Endodermal cell (in vitro differentiated cells): ENCODE measurements around the gene ACAP1. TPM values are rescaled to one million over a fixed set of nuclear protein-coding genes. Genes with fewer than 3 reads are reported as not detected.
"Not testable (repeated sequence)": the region's sequence is repeated elsewhere in the genome, so short reads cannot be mapped to it uniquely, and the experiment has no call there.

ENCODE experiments used
- DNase-seq: peaks from one replicate; pipeline ENCODE4 v3.0.0-alpha.2; 2017
- H3K27ac ChIP-seq: 2 replicates; pipeline ENCODE4 v1.5.1; 2013; ENCODE audit warnings: mild to moderate bottlenecking, low read depth, low read length, moderate library complexity
- H3K27me3 ChIP-seq: 2 replicates; pipeline ENCODE4 v1.6.1; 2013; ENCODE audit warnings: mild to moderate bottlenecking, low read length, moderate library complexity; ENCODE audit not compliant: insufficient read depth, control insufficient read depth, poor library complexity, severe bottlenecking
- H3K36me3 ChIP-seq: 2 replicates; pipeline ENCODE4 v1.7.0; 2013; ENCODE audit warnings: mild to moderate bottlenecking, low read length, moderate library complexity; ENCODE audit not compliant: control insufficient read depth, insufficient read depth
- H3K4me1 ChIP-seq: one replicate; pipeline ENCODE4 v1.7.0; 2013; ENCODE audit warnings: low read length; ENCODE audit not compliant: control insufficient read depth, insufficient read depth
- H3K4me3 ChIP-seq: 2 replicates; pipeline ENCODE4 v1.5.1; 2013; ENCODE audit warnings: mild to moderate bottlenecking, low read length, moderate library complexity
- H3K9ac ChIP-seq: 2 replicates; pipeline ENCODE4 v1.6.1; 2013; ENCODE audit warnings: mild to moderate bottlenecking, low read length, moderate library complexity; ENCODE audit not compliant: poor library complexity, severe bottlenecking; ENCODE audit errors: extremely low read depth
- H3K9me3 ChIP-seq: 2 replicates; pipeline ENCODE4 v1.6.1; 2013; ENCODE audit warnings: mild to moderate bottlenecking, low read length, moderate library complexity; ENCODE audit not compliant: control insufficient read depth
- H3K27ac Mint-ChIP-seq: 2 replicates; pipeline ENCODE4 v1.8.0; 2020; ENCODE audit warnings: mixed read lengths
- H3K27me3 Mint-ChIP-seq: 2 replicates; pipeline ENCODE4 v1.8.0; 2021; ENCODE audit warnings: mild to moderate bottlenecking, mixed read lengths; ENCODE audit not compliant: insufficient read depth
- H3K36me3 Mint-ChIP-seq: 2 replicates; pipeline ENCODE4 v1.8.0; 2020; ENCODE audit warnings: low read depth, mixed read lengths
- H3K4me1 Mint-ChIP-seq: 2 replicates; pipeline ENCODE4 v1.8.0; 2020; ENCODE audit warnings: mixed read lengths
- H3K4me3 Mint-ChIP-seq: 2 replicates; pipeline ENCODE4 v1.8.0; 2020; ENCODE audit warnings: mild to moderate bottlenecking, moderate library complexity, mixed read lengths
- H3K9me3 Mint-ChIP-seq: 2 replicates; pipeline ENCODE4 v1.8.0; 2020; ENCODE audit warnings: mild to moderate bottlenecking, mixed read lengths
- CTCF ChIP-seq: fragments of 200-600 bp; sonication (generic); conservative IDR thresholded peaks from 2 replicates; pipeline ENCODE4 v1.5.0; 2021; ENCODE audit warnings: antibody characterized with exemption, mild to moderate bottlenecking
- WGBS, 2 experiments: methylation state at CpG; one replicate each; pipeline versions ENCODE4 v1.1.5 to v1.1.7; 2013; ENCODE audit warnings: missing lambda C conversion rate in 2 of 2, mixed read lengths in 1 of 2; ENCODE audit not compliant: insufficient coverage in 1 of 2, insufficient read length in 1 of 2; 5-methylcytosine and 5-hydroxymethylcytosine counted together
- total RNA-seq, 2 donors: library from RNA; stranded (reverse); fragmentation: NEBNext Ultra II Directional in 1 of 2; extraction: Animal tissue kit (Norgen Biotek cat#: 25700) in 1 of 2; gene quantifications; 2 replicates in 1 of 2; 3 replicates in 1 of 2; pipeline ENCODE4 v1.2.1, GENCODE V29; 2021

The ACAP1 gene
- total RNA-seq, 2 donors from 2014 or later, result 4.5 to 8.4 TPM

DNA sequence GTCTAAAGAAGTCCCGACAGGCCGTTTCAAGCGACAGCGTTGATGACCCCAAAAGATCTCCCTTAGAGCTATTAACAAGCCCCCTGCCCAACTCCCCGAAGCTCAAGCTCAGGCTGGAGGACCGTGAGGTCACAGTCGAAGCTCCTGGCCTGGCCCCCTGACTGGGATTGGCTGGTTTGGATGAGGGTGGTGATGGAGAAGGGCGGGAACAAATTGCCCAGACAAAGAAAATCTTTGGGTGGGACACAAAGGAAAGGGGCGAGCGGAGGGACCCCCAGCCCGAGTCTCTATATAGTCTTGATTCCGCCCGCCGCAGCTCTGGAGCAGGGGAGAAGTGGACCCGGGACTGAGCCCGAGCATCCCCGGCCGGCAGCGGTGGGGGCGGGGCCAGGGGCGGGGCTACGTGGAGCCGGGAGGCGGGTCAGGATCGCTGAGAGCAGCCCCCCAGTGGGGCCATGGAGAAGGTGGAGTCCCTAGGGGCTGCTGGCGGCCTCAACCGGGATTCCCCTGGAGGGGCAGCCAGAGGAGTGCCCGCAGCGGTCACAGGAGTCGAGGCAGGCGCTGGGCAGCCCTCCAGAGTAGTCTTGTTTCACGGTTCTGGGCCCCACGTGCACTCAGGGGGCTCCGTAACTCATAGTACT lies 6.2 kb upstream of the ACAP1 start:
- no peak for TF ChIP-seq CTCF
- Histone ChIP-seq H3K27ac (peak overlapping the region; percentile 98), H3K9ac (peak overlapping the region; percentile 71), H3K27me3 (no peaks in the 10 kb centered on the region), H3K9me3 (no peaks in the 10 kb centered on the region), H3K4me3 (peak overlapping the region; percentile 82), H3K4me1 (no peaks in the 10 kb centered on the region), H3K36me3 (peaks cover 7% of the 10 kb centered on the region)
- Mint-ChIP-seq H3K36me3 (peaks cover 5% of the 10 kb centered on the region), H3K4me3 (peak overlapping the region; percentile 81), H3K4me1 (peaks cover 10% of the 10 kb centered on the region), H3K27me3 (no peaks in the 10 kb centered on the region), H3K27ac (peak overlapping the region; percentile 96), H3K9me3 (no peaks in the 10 kb centered on the region)
- peak; percentile 97 for DNase-seq
- WGBS, 2 experiments, result 5 to 11% methylated on average over 15 to 34 of the region's 34 CpGs

DNA sequence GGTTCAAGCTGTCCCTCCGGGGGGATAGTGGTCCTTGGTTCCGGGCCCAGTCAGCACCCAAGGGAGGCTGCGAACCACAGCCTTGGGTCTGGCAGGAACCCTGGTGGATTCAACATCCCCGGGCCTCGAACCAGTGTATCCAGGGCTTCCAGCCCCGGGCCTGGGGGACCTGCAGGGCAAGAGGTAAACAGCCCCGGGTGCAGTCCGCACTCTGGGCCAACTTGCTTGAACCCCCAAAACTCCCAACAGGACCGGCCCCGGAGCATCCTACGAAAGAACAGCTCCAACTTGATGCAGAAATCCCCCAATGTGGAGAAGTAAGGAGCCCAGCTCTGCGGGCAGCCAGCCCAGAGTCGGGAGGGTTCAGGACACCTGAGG lies 5.7 kb upstream of the ACAP1 start:
- Histone ChIP-seq H3K36me3 (peaks cover 6% of the 10 kb centered on the region), H3K9me3 (no peaks in the 10 kb centered on the region), H3K27ac (peak overlapping the region; percentile 98), H3K27me3 (no peaks in the 10 kb centered on the region), H3K9ac (peak overlapping the region; percentile 71), H3K4me1 (no peaks in the 10 kb centered on the region), H3K4me3 (peak overlapping the region; percentile 82)
- TF ChIP-seq CTCF, result no peak
- DNase-seq, result no peak
- Mint-ChIP-seq H3K36me3 (no peaks in the 10 kb centered on the region), H3K4me1 (peaks cover 10% of the 10 kb centered on the region), H3K27me3 (no peaks in the 10 kb centered on the region), H3K27ac (peak overlapping the region; percentile 30), H3K9me3 (no peaks in the 10 kb centered on the region), H3K4me3 (peak overlapping the region; percentile 81)
- 88 to 92% methylated on average over 13 of the region's 13 CpGs for WGBS, 2 experiments

- no peak overlapping the region for H3K27ac Mint-ChIP-seq
- H3K4me3 Mint-ChIP-seq, result no peak overlapping the region
- no peak for DNase-seq
- Histone ChIP-seq H3K9me3 (no peaks in the 10 kb centered on the region), H3K4me3 (no peak overlapping the region), H3K27ac (no peak overlapping the region), H3K36me3 (no peaks in the 10 kb centered on the region), H3K9ac (no peak overlapping the region), H3K27me3 (no peaks in the 10 kb centered on the region), H3K4me1 (no peaks in the 10 kb centered on the region)
- no peaks in the 10 kb centered on the region for H3K27me3 Mint-ChIP-seq
- no peaks in the 10 kb centered on the region for H3K9me3 Mint-ChIP-seq
- TF ChIP-seq CTCF, result no peak
- WGBS, 2 experiments, result 68 to 76% methylated on average over 4 to 7 of the region's 7 CpGs
- peaks cover 17% of the 10 kb centered on the region for H3K4me1 Mint-ChIP-seq
- no peaks in the 10 kb centered on the region for H3K36me3 Mint-ChIP-seq
Observed at GRCh38 chr17:7332111-7332510, 4.2 kb upstream of the ACAP1 start.

- H3K27ac Mint-ChIP-seq, result not testable (repeated sequence)
- WGBS, 2 experiments, result 86 to 89% methylated on average over 6 to 13 of the region's 14 CpGs
Observed at GRCh38 chr17:7332600-7333069, 3.7 kb upstream of the ACAP1 start.

More at GRCh38 chr17:7332600-7333069, 3.7 kb upstream of the ACAP1 start:
- not testable (repeated sequence) for H3K9ac ChIP-seq, DNase-seq, H3K4me3 ChIP-seq, H3K9me3 ChIP-seq, H3K27me3 Mint-ChIP-seq, H3K27me3 ChIP-seq, H3K36me3 ChIP-seq, H3K27ac ChIP-seq, H3K4me1 ChIP-seq, H3K36me3 Mint-ChIP-seq, H3K9me3 Mint-ChIP-seq, H3K4me3 Mint-ChIP-seq
- H3K4me1 Mint-ChIP-seq, result peaks cover 20% of the 10 kb centered on the region
